ENCODE data around the gene GRIA4.
"Not testable (repeated sequence)": the region's sequence is repeated elsewhere in the genome, so short reads cannot be mapped to it uniquely, and the experiment has no call there.

The GRIA4 gene

GRCh38 chr11:105783216-105783615 lies 173.3 kb downstream of the GRIA4 start:
- H3K4me3 Mint-ChIP-seq = no peak overlapping the region
- DNase-seq = no peak
- no peaks in the 10 kb centered on the region for H3K36me3 Mint-ChIP-seq (ENCODE audit: low read depth)
- no peak for TF ChIP-seq CTCF (IDR thresholded peaks at IDR 0.05)
- no peaks in the 10 kb centered on the region for H3K4me1 Mint-ChIP-seq
- H3K9me3 Mint-ChIP-seq = no peaks in the 10 kb centered on the region
- H3K27me3 Mint-ChIP-seq (ENCODE audit: low read depth, poor library complexity) = peaks cover 3% of the 10 kb centered on the region
- H3K27ac Mint-ChIP-seq = no peak overlapping the region

GRCh38 chr11:105785850-105786249 lies 176.0 kb downstream of the GRIA4 start:
- not testable (repeated sequence) for H3K27ac Mint-ChIP-seq; DNase-seq; H3K4me1 Mint-ChIP-seq; H3K36me3 Mint-ChIP-seq (ENCODE audit: low read depth); H3K27me3 Mint-ChIP-seq (ENCODE audit: low read depth, poor library complexity); H3K4me3 Mint-ChIP-seq; H3K9me3 Mint-ChIP-seq

GRCh38 chr11:105786741-105787140 lies 176.9 kb downstream of the GRIA4 start:
- no peaks in the 10 kb centered on the region for H3K9me3 Mint-ChIP-seq
- no peak for DNase-seq
- H3K4me3 Mint-ChIP-seq = no peak overlapping the region
- no peaks in the 10 kb centered on the region for H3K36me3 Mint-ChIP-seq (ENCODE audit: low read depth)
- no peaks in the 10 kb centered on the region for H3K27me3 Mint-ChIP-seq (ENCODE audit: low read depth, poor library complexity)
- TF ChIP-seq CTCF (IDR thresholded peaks at IDR 0.05) = no peak
- no peak overlapping the region for H3K27ac Mint-ChIP-seq
- no peaks in the 10 kb centered on the region for H3K4me1 Mint-ChIP-seq

DNA sequence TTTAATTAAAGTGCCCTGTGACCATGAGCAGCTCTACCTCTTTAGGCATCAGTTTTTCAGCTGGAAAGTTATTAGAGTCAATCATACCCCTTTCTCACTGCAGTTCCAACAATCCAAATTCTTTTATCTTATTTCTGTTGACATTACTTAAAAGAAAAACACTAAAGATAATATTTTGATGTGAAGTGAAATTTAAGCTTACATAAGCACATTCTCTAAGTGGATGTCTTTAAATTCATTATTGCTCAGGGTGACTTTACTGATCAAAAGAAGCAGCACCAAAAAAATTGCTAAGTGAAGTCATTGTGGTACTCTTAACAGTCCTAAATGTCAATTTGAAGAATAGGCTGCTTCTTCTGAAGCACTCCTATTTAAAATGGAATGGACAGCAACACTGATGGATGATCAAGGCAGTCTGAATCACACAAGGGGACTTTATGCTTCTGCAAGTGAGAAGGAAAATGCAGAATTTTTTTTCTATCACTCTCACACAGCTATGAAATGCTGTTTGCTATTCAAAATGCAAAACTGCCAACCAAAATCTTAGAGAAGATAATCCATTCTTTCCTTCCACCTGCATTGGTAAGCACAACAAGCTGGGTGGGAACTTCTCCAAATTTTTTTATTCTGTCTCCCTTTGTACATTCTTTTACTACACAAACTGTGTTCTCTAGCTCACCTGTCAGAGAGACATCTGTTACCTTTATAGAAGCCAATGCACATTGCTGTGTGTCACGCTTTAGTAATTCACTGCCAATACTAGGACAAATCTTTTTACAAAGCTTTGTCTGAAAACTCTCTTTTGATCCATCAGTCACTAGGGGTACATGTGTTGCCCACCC lies 179.9 kb downstream of the GRIA4 start:
- no peaks in the 10 kb centered on the region for H3K27me3 Mint-ChIP-seq (ENCODE audit: low read depth, poor library complexity)
- no peak for DNase-seq
- H3K4me1 Mint-ChIP-seq = no peaks in the 10 kb centered on the region
- H3K36me3 Mint-ChIP-seq (ENCODE audit: low read depth) = no peaks in the 10 kb centered on the region
- H3K9me3 Mint-ChIP-seq = no peaks in the 10 kb centered on the region
- no peak overlapping the region for H3K27ac Mint-ChIP-seq
- H3K4me3 Mint-ChIP-seq = no peak overlapping the region
- no peak for TF ChIP-seq CTCF (IDR thresholded peaks at IDR 0.05)

DNA sequence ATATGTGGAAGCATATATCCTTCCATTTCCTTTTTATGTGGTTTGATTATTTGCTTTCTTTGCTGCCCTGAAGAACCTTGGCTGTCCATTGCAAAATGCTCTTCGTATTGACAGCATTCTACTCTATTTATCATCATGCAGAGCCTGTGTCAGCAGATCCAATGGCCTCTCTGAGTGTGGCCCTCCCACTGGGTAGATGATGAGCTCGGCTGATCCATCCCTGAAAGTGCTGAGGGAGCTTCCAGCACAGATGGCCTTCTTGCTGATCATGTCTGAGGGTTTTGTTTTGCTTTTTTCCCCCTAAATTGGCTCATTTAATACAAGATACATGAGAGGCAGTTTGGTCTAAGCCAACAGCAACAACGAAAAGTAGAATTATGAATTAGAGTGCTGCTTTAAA lies 181.0 kb downstream of the GRIA4 start:
- Mint-ChIP-seq H3K9me3 (no peaks in the 10 kb centered on the region), H3K4me1 (no peaks in the 10 kb centered on the region), H3K27ac (no peak overlapping the region), H3K36me3 (ENCODE audit: low read depth) (no peaks in the 10 kb centered on the region), H3K4me3 (no peak overlapping the region), H3K27me3 (ENCODE audit: low read depth, poor library complexity) (no peaks in the 10 kb centered on the region)
- no peak for TF ChIP-seq CTCF (IDR thresholded peaks at IDR 0.05)
- no peak for DNase-seq

GRCh38 chr11:105793092-105793491 lies 183.2 kb downstream of the GRIA4 start:
- DNase-seq = no peak
- no peaks in the 10 kb centered on the region for H3K36me3 Mint-ChIP-seq (ENCODE audit: low read depth)
- no peak for TF ChIP-seq CTCF (IDR thresholded peaks at IDR 0.05)
- no peak overlapping the region for H3K27ac Mint-ChIP-seq
- no peaks in the 10 kb centered on the region for H3K27me3 Mint-ChIP-seq (ENCODE audit: low read depth, poor library complexity)
- H3K9me3 Mint-ChIP-seq = no peaks in the 10 kb centered on the region
- H3K4me1 Mint-ChIP-seq = no peaks in the 10 kb centered on the region
- H3K4me3 Mint-ChIP-seq = no peak overlapping the region
